ENCODE measurements around the gene ZBTB7A. TPM values are rescaled to one million over a fixed set of nuclear protein-coding genes. Genes with fewer than 3 reads are reported as not detected.

ZBTB7A gene
- polyA plus RNA-seq (2013, experiment 1 of 2) = 27.7 TPM
- 26.9 TPM for polyA plus RNA-seq (2013, experiment 2 of 2)

DNA sequence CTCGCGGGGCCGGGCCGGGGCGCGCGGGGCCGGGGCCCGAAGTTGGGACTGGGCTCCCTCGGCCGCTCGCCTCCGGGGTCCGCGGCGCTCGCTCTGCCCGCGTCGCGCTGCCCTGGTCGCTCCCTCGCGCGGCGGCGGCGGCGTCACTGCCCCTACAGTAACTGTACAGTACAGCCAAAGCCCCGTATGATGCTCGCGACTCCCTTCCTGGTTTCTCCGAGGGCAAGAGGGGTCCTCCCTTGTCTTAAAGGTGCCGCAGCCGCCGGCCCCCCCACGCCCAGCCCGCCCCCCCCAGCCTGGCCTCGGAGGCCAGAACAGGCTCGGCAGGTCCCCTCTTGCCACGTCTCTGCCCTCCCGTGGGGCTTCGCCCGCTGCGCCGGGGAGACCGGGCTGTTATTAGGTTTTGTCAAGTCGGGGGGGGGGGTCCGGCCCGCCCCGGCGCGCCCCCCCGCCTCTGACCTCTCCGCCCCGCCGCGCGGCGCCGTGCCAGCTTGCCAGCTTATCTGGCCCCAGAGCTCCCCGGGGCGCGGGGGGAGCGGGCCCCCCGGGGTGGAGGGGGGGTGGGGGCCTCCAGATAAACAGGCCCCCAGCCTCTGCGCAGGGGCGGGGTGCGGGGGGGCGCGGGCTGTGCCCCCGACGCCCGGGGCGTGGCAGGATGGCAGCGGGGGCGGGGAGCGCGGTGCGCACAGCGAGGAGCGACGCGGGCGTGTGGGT lies at the start of gene ZBTB7A:
Gene ZBTB7A, minus strand, starts transcription at position 218 of the 714 bp plus-strand sequence. CDS start 11,667 bp downstream, outside the sequence.
- Histone ChIP-seq H3K9me3 (ENCODE audit: control insufficient read depth, low read length) (no peaks in the 10 kb centered on the region), H3K9ac (ENCODE audit: low read length) (peak within 1 kb of the TSS; percentile 79), H3K27me3 (ENCODE audit: control insufficient read depth in 1 of 2, insufficient read depth in 1 of 2, low read length in 2 of 2) (no peaks in the 10 kb centered on the region), H3K14ac (ENCODE audit: low read length in 2 of 2) (peak within 1 kb of the TSS; percentile 82 to 84), H4K91ac (ENCODE audit: low read length) (peak within 1 kb of the TSS; percentile 88), H4K8ac (ENCODE audit: low read length) (peak within 1 kb of the TSS; percentile 82), H2AFZ (ENCODE audit: low read depth, low read length) (no peak within 1 kb of the TSS), H3K79me1 (replicated peaks; ENCODE audit: low read length, poor library complexity, severe bottlenecking) (no peaks in the 10 kb centered on the region), H3K36me3 (ENCODE audit: control insufficient read depth in 1 of 2, insufficient read depth in 2 of 2, low read depth in 1 of 2, low read length in 2 of 2) (peaks cover 15 to 24% of the 10 kb centered on the region in 2 experiments), H3K4me1 (ENCODE audit: control insufficient read depth, insufficient read depth, low read depth, low read length) (peaks cover 26% of the 10 kb centered on the region), H2BK15ac (ENCODE audit: low read depth, poor library complexity, severe bottlenecking) (peak within 1 kb of the TSS; percentile 98), H2BK12ac (ENCODE audit: low read length in 2 of 2) (peak within 1 kb of the TSS in 1 of 2 experiments; percentile 54), H2BK120ac (ENCODE audit: low read depth, low read length) (peak within 1 kb of the TSS; percentile 97), H3K27ac (ENCODE audit: low read length, poor library complexity, severe bottlenecking) (no peak within 1 kb of the TSS), H3K4me2 (ENCODE audit: low read length, poor library complexity, severe bottlenecking) (peak within 1 kb of the TSS; percentile 92), H2AK5ac (ENCODE audit: low read length, severe bottlenecking) (no peak within 1 kb of the TSS), H2BK5ac (ENCODE audit: low read depth, low read length, poor library complexity, severe bottlenecking) (no peak within 1 kb of the TSS), H3K18ac (ENCODE audit: low read depth in 1 of 2, low read length in 2 of 2) (peak within 1 kb of the TSS; percentile 97), H3K23ac (ENCODE audit: low read length in 2 of 2) (peak within 1 kb of the TSS in 1 of 2 experiments; percentile 65), H3K4ac (ENCODE audit: low read depth in 1 of 2, low read length in 2 of 2) (peak within 1 kb of the TSS; percentile 73 to 99), H3K4me3 (ENCODE audit: insufficient read depth in 1 of 2, low read depth in 1 of 2, low read length in 2 of 2) (peak within 1 kb of the TSS; percentile 72 to 87)
- DNase-seq = peak; percentile 79
- under 1% methylated on average over 37 of the region's 85 CpGs for WGBS

DNA sequence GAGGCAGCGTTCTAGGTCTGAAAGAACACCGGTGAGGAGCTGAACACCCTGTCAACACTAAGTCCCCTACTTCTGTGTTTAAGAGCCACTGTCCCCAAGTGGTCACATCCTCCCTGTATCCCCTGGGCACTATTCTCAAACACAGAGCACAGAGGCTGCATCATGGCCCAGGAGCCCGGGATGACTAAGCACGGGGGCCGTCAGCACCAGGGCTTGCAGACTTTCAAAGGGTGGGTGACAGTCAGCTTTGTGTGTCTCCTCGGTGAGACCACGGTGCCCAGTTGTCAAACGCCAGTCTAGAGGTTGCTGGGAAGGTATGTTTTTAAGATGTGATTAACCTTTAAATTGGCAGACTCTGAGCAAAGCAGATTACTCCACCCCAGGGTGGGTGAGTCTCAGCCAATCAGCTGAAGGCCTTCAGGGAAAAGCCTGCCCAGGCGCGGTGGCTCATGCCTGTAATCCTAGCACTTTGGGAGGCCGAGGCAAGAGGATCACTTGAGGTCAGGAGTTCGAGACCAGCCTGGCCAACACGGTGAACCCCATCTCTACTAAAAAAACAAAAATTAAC lies 49.2 kb upstream of the ZBTB7A start:
- Histone ChIP-seq H4K91ac (ENCODE audit: low read length) (peak overlapping the region; percentile 18), H3K9me3 (ENCODE audit: control insufficient read depth, low read length) (no peaks in the 10 kb centered on the region), H3K36me3 (ENCODE audit: control insufficient read depth in 1 of 2, insufficient read depth in 2 of 2, low read depth in 1 of 2, low read length in 2 of 2) (peaks cover 76 to 87% of the 10 kb centered on the region in 2 experiments), H3K18ac (ENCODE audit: low read depth in 1 of 2, low read length in 2 of 2) (no peak overlapping the region), H3K27ac (ENCODE audit: low read length, poor library complexity, severe bottlenecking) (no peak overlapping the region), H3K4ac (ENCODE audit: low read depth in 1 of 2, low read length in 2 of 2) (peak overlapping the region in 1 of 2 experiments; percentile 9), H2BK120ac (ENCODE audit: low read depth, low read length) (no peak overlapping the region), H3K79me1 (replicated peaks; ENCODE audit: low read length, poor library complexity, severe bottlenecking) (peaks cover 50% of the 10 kb centered on the region), H3K9ac (ENCODE audit: low read length) (no peak overlapping the region), H3K4me3 (ENCODE audit: insufficient read depth in 1 of 2, low read depth in 1 of 2, low read length in 2 of 2) (no peak overlapping the region), H2BK5ac (ENCODE audit: low read depth, low read length, poor library complexity, severe bottlenecking) (no peak overlapping the region), H3K23ac (ENCODE audit: low read length in 2 of 2) (no peak overlapping the region), H2AFZ (ENCODE audit: low read depth, low read length) (no peak overlapping the region), H3K4me1 (ENCODE audit: control insufficient read depth, insufficient read depth, low read depth, low read length) (peaks cover 3% of the 10 kb centered on the region), H3K4me2 (ENCODE audit: low read length, poor library complexity, severe bottlenecking) (no peak overlapping the region), H3K14ac (ENCODE audit: low read length in 2 of 2) (no peak overlapping the region), H2BK15ac (ENCODE audit: low read depth, poor library complexity, severe bottlenecking) (no peak overlapping the region), H4K8ac (ENCODE audit: low read length) (no peak overlapping the region), H2AK5ac (ENCODE audit: low read length, severe bottlenecking) (no peak overlapping the region), H3K27me3 (ENCODE audit: control insufficient read depth in 1 of 2, insufficient read depth in 1 of 2, low read length in 2 of 2) (no peaks in the 10 kb centered on the region), H2BK12ac (ENCODE audit: low read length in 2 of 2) (no peak overlapping the region)
- whole genome bisulfite sequencing = 86% methylated on average over 13 of the region's 13 CpGs
- no peak for DNase-seq

DNA sequence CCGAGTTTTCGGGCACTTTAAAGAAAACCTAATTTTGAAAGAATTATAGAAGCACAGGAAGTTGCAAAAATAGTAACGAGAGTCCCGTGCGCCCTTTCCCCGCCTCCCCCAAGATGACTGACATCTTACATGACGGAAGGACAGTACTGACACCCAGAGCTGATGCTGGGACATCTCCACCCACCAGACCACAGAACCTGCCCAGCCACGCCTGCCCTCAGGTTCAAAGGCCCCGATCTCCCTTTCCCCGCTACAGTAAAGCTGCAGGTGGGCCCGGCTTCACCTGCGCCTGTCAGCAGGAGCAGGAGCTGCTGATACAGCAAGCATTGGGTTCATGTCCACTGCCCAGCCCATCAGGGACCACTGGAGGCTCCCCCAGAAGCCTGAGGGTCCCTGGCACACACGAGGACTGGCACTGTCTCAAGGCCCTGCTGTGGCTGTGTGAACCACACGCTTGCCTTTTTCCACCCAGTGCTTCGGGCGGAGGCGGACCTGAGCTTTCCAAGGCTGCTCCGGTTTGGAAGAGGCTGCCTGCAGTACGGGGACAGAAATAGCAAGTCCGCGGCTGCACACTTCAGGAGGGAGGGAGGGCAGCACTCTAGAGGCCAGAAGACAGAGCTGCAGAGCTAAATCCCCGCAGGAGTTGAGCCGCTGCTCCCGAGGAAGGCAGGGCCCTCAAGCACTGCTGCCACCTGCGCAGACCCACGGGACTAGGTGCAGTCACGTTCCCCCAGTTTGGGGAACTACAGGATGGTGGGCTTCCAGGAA lies 48.5 kb upstream of the ZBTB7A start:
- WGBS = 92% methylated on average over 27 of the region's 27 CpGs
- Histone ChIP-seq H3K4me3 (ENCODE audit: insufficient read depth in 1 of 2, low read depth in 1 of 2, low read length in 2 of 2) (no peak overlapping the region), H3K4me2 (ENCODE audit: low read length, poor library complexity, severe bottlenecking) (no peak overlapping the region), H3K4ac (ENCODE audit: low read depth in 1 of 2, low read length in 2 of 2) (peak overlapping the region in 1 of 2 experiments; percentile 46), H2BK15ac (ENCODE audit: low read depth, poor library complexity, severe bottlenecking) (no peak overlapping the region), H2BK12ac (ENCODE audit: low read length in 2 of 2) (no peak overlapping the region), H3K4me1 (ENCODE audit: control insufficient read depth, insufficient read depth, low read depth, low read length) (no peaks in the 10 kb centered on the region), H3K36me3 (ENCODE audit: control insufficient read depth in 1 of 2, insufficient read depth in 2 of 2, low read depth in 1 of 2, low read length in 2 of 2) (peaks cover 82 to 90% of the 10 kb centered on the region in 2 experiments), H3K9ac (ENCODE audit: low read length) (no peak overlapping the region), H3K27me3 (ENCODE audit: control insufficient read depth in 1 of 2, insufficient read depth in 1 of 2, low read length in 2 of 2) (no peaks in the 10 kb centered on the region), H4K91ac (ENCODE audit: low read length) (peak overlapping the region; percentile 18), H4K8ac (ENCODE audit: low read length) (no peak overlapping the region), H3K18ac (ENCODE audit: low read depth in 1 of 2, low read length in 2 of 2) (no peak overlapping the region), H2BK5ac (ENCODE audit: low read depth, low read length, poor library complexity, severe bottlenecking) (no peak overlapping the region), H3K9me3 (ENCODE audit: control insufficient read depth, low read length) (no peaks in the 10 kb centered on the region), H2AK5ac (ENCODE audit: low read length, severe bottlenecking) (no peak overlapping the region), H3K14ac (ENCODE audit: low read length in 2 of 2) (no peak overlapping the region), H3K27ac (ENCODE audit: low read length, poor library complexity, severe bottlenecking) (no peak overlapping the region), H2BK120ac (ENCODE audit: low read depth, low read length) (no peak overlapping the region), H3K79me1 (replicated peaks; ENCODE audit: low read length, poor library complexity, severe bottlenecking) (peaks cover 57% of the 10 kb centered on the region), H3K23ac (ENCODE audit: low read length in 2 of 2) (no peak overlapping the region), H2AFZ (ENCODE audit: low read depth, low read length) (no peak overlapping the region)
- DNase-seq = no peak

DNA sequence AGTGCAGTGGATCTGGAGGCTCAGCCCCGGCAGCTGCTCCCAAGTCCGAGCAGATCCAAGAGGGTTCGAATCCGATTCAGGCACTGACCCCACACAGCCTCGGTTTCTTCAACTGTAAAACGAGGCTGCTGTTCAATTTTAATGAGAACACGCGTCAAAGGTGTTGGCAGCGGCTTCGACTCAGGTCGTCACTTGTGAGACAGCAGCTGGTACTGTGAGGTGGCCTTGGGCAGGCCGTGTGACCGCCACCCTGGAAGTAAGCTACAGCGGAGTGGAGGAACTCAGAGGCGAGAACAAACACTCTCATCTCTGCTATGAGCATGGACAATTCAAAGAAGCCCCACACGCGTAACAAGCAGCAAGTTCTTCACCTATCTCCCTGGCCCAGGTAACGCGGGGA lies 47.5 kb upstream of the ZBTB7A start:
- H3K79me1 ChIP-seq (replicated peaks; ENCODE audit: low read length, poor library complexity, severe bottlenecking) = peaks cover 55% of the 10 kb centered on the region
- 94% methylated on average over 19 of the region's 19 CpGs for WGBS

More for the DNA sequence above, 47.5 kb upstream of the ZBTB7A start:
- Histone ChIP-seq H3K9me3 (ENCODE audit: control insufficient read depth, low read length) (no peaks in the 10 kb centered on the region), H3K36me3 (ENCODE audit: control insufficient read depth in 1 of 2, insufficient read depth in 2 of 2, low read depth in 1 of 2, low read length in 2 of 2) (peaks cover 85 to 93% of the 10 kb centered on the region in 2 experiments), H3K9ac (ENCODE audit: low read length) (no peak overlapping the region), H3K4me1 (ENCODE audit: control insufficient read depth, insufficient read depth, low read depth, low read length) (no peaks in the 10 kb centered on the region), H2BK15ac (ENCODE audit: low read depth, poor library complexity, severe bottlenecking) (no peak overlapping the region), H3K14ac (ENCODE audit: low read length in 2 of 2) (no peak overlapping the region), H3K4me2 (ENCODE audit: low read length, poor library complexity, severe bottlenecking) (no peak overlapping the region), H3K27ac (ENCODE audit: low read length, poor library complexity, severe bottlenecking) (no peak overlapping the region), H2AFZ (ENCODE audit: low read depth, low read length) (no peak overlapping the region), H2BK120ac (ENCODE audit: low read depth, low read length) (no peak overlapping the region), H3K4ac (ENCODE audit: low read depth in 1 of 2, low read length in 2 of 2) (no peak overlapping the region), H4K8ac (ENCODE audit: low read length) (no peak overlapping the region), H4K91ac (ENCODE audit: low read length) (peak overlapping the region; percentile 11), H2BK12ac (ENCODE audit: low read length in 2 of 2) (no peak overlapping the region), H3K18ac (ENCODE audit: low read depth in 1 of 2, low read length in 2 of 2) (no peak overlapping the region), H3K27me3 (ENCODE audit: control insufficient read depth in 1 of 2, insufficient read depth in 1 of 2, low read length in 2 of 2) (no peaks in the 10 kb centered on the region), H2BK5ac (ENCODE audit: low read depth, low read length, poor library complexity, severe bottlenecking) (no peak overlapping the region), H3K4me3 (ENCODE audit: insufficient read depth in 1 of 2, low read depth in 1 of 2, low read length in 2 of 2) (no peak overlapping the region), H3K23ac (ENCODE audit: low read length in 2 of 2) (no peak overlapping the region), H2AK5ac (ENCODE audit: low read length, severe bottlenecking) (no peak overlapping the region)
- no peak for DNase-seq

Data from mesenchymal stem cell (in vitro differentiated cells and primary cell).